ENCODE data around the gene COX20.
"Not testable (repeated sequence)": the region's sequence is repeated elsewhere in the genome, so short reads cannot be mapped to it uniquely, and the experiment has no call there.

The COX20 gene

DNA sequence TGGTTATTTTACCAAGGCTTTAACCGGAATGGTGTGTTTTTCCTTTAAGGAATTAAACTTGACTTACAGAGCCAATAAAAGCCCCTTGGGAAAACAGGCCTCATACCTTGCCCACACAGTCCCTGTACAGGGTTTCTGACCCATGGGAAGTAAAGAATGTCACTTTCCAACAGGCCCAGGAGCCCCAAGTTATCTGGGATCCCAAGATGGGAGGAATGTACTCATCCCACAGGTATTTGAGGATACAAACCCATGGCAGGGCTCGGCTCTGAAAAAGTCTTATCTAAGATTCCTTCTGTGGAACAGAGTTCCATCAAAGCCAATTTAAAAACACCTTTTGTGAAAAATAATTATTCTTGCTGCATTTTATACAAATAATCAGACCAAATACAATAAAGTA, 15.3 kb upstream of the COX20 start:
- TF ChIP-seq ELF4 (IDR thresholded peaks at IDR 0.05) = no peak
- TF ChIP-seq TARDBP (IDR thresholded peaks at IDR 0.05) = no peak
- no peak for TF ChIP-seq L3MBTL2 (conservative IDR thresholded peaks at IDR 0.05)
- no peak for TF ChIP-seq ZNF384 (IDR thresholded peaks at IDR 0.05)
- TF ChIP-seq FOXA1 (IDR thresholded peaks at IDR 0.05) = no peak
- TF ChIP-seq, protein P1, sequence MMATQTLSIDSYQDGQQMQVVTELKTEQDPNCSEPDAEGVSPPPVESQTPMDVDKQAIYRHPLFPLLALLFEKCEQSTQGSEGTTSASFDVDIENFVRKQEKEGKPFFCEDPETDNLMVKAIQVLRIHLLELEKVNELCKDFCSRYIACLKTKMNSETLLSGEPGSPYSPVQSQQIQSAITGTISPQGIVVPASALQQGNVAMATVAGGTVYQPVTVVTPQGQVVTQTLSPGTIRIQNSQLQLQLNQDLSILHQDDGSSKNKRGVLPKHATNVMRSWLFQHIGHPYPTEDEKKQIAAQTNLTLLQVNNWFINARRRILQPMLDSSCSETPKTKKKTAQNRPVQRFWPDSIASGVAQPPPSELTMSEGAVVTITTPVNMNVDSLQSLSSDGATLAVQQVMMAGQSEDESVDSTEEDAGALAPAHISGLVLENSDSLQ (IDR thresholded peaks at IDR 0.05) = no peak
- TF ChIP-seq LEF1 (IDR thresholded peaks at IDR 0.05; ENCODE audit: borderline replicate concordance) = no peak
- no peak for TF ChIP-seq CTBP1 (IDR thresholded peaks at IDR 0.05; ENCODE audit: borderline replicate concordance)
- TF ChIP-seq HDGF (IDR thresholded peaks at IDR 0.05; ENCODE audit: borderline replicate concordance) = no peak
- TF ChIP-seq FOXK2 (IDR thresholded peaks at IDR 0.05) = no peak
- no peak for TF ChIP-seq BHLHE40 (IDR thresholded peaks at IDR 0.05; ENCODE audit: borderline replicate concordance)
- TF ChIP-seq SP1 (IDR thresholded peaks at IDR 0.05) = no peak
- TF ChIP-seq NFRKB (IDR thresholded peaks at IDR 0.05) = no peak
- no peak for TF ChIP-seq SUZ12 (IDR thresholded peaks at IDR 0.05)
- ChIA-PET CTCF (no interaction called here), POLR2A (interaction anchor here (2.0 kb wide), 1 partner anchor 15 kb away, joined by 9 read pairs; the partner anchor contains the start of gene COX20)
- DNase-seq (ENCODE audit: extremely low spot score) = no peak

DNA sequence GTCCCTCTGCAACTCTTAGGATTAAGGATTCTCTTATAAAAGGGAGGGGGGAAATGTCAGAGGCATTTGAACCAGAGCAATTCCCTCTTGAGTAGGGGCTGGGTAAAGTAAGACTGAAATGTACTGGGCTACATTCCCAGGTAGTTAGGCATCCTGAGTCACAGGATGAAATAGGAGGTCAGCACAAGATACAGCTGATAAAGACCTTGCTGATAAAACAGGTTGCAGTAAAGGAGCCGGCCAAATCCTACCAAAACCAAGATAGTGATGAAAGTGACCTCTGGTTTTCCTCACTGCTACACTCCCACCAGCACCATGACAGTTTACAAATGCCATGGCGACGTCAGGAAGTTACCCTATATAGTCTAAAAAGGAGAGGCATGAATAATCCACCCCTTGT, 14.3 kb upstream of the COX20 start:
- TF ChIP-seq NFRKB (IDR thresholded peaks at IDR 0.05) = no peak
- TF ChIP-seq TARDBP (IDR thresholded peaks at IDR 0.05) = no peak
- no peak for TF ChIP-seq SUZ12 (IDR thresholded peaks at IDR 0.05)
- ChIA-PET CTCF (no interaction called here), POLR2A (no interaction called here)
- no peak for DNase-seq (ENCODE audit: extremely low spot score)

DNA sequence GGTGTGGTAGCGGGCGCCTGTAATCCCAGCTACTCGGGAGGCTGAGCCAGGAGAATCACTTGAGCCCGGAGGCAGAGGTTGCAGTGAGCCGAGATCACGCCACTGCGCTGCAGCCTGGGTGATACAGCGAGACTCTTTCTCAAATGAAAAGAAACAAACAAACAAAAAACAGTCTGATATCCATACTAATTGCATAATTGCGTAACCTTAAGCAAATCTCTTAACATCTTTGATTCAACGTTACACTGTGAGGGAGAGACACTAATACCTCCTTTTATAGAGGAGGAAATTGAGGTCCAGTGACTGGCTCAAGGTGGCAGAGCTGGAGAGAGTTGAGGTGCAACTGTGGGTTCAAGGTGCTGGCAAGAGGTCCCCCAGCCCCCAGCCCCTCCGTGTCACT, 12.6 kb upstream of the COX20 start:
- CTCF ChIA-PET = no interaction called here
- TF ChIP-seq CTBP1 (IDR thresholded peaks at IDR 0.05; ENCODE audit: borderline replicate concordance) (no peak), SUZ12 (IDR thresholded peaks at IDR 0.05) (no peak), TARDBP (IDR thresholded peaks at IDR 0.05) (no peak), NFRKB (IDR thresholded peaks at IDR 0.05) (no peak), ARNT (IDR thresholded peaks at IDR 0.05) (no peak), FOXM1 (IDR thresholded peaks at IDR 0.05; ENCODE audit: borderline replicate concordance) (no peak)

GRCh38 chr1:244826712-244827111, 8.7 kb upstream of the COX20 start:
- DNase-seq (ENCODE audit: extremely low spot score) = no peak
- TF ChIP-seq NFRKB (IDR thresholded peaks at IDR 0.05) (no peak), SUZ12 (IDR thresholded peaks at IDR 0.05) (no peak), SP1 (IDR thresholded peaks at IDR 0.05) (no peak), FOXK2 (IDR thresholded peaks at IDR 0.05) (no peak), LEF1 (IDR thresholded peaks at IDR 0.05; ENCODE audit: borderline replicate concordance) (no peak), CTBP1 (IDR thresholded peaks at IDR 0.05; ENCODE audit: borderline replicate concordance) (no peak), ARNT (IDR thresholded peaks at IDR 0.05) (no peak), TARDBP (IDR thresholded peaks at IDR 0.05) (no peak), HDGF (IDR thresholded peaks at IDR 0.05; ENCODE audit: borderline replicate concordance) (no peak)
- ChIA-PET POLR2A (no interaction called here), CTCF (no interaction called here)

More for the DNA sequence above, 12.6 kb upstream of the COX20 start:
- no peak for DNase-seq (ENCODE audit: extremely low spot score)
- POLR2A ChIA-PET = no interaction called here

GRCh38 chr1:244830639-244831038, 4.8 kb upstream of the COX20 start:
- ChIA-PET CTCF (interaction anchor here (0.5 to 1.2 kb wide), 2 partner anchors 29 to 305 kb away, joined by 8 read pairs; no protein-coding TSS in a partner anchor), POLR2A (interaction anchor here (1.0 kb wide), 1 partner anchor 139 kb away, joined by 4 read pairs; a partner anchor contains a TSS)
- TF ChIP-seq FOXM1 (IDR thresholded peaks at IDR 0.05; ENCODE audit: borderline replicate concordance) (no peak), FOXA1 (IDR thresholded peaks at IDR 0.05) (no peak), TARDBP (IDR thresholded peaks at IDR 0.05) (no peak), LEF1 (IDR thresholded peaks at IDR 0.05; ENCODE audit: borderline replicate concordance) (no peak), ELF4 (IDR thresholded peaks at IDR 0.05) (no peak), FOXK2 (IDR thresholded peaks at IDR 0.05) (no peak), BHLHE40 (IDR thresholded peaks at IDR 0.05; ENCODE audit: borderline replicate concordance) (no peak), HDGF (IDR thresholded peaks at IDR 0.05; ENCODE audit: borderline replicate concordance) (no peak), ARNT (IDR thresholded peaks at IDR 0.05) (no peak), SUZ12 (IDR thresholded peaks at IDR 0.05) (no peak), CTBP1 (IDR thresholded peaks at IDR 0.05; ENCODE audit: borderline replicate concordance) (no peak), ZNF384 (IDR thresholded peaks at IDR 0.05) (no peak), SP1 (IDR thresholded peaks at IDR 0.05) (no peak), L3MBTL2 (conservative IDR thresholded peaks at IDR 0.05) (no peak)
- TF ChIP-seq, protein P1 (IDR thresholded peaks at IDR 0.05) = no peak

DNA sequence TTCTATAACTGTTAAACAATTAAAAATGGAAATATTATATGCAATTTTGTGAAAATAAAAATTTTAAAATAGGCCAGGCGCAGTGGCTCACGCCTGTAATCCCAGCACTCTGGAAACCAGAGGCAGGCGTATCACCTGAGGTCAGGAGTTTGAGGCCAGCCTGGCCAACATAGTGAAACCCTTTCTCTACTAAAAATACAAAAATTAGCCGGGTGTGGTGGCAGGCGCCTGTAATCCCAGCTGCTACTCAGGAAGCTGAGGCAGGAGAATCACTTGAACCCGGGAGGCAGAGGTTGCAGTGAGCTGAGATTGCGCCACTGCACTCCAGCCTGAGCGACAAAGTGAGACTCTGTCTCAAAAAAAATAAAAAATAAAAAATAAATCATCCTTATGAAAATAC, 2.2 kb upstream of the COX20 start:
- ChIA-PET POLR2A (interaction anchor here (1.6 to 9.6 kb wide), 3 partner anchors 8 to 84 kb away, joined by 7 to 127 read pairs (median 10); partner anchors contain the start of gene HNRNPU), CTCF (interaction anchor here (0.6 to 1.3 kb wide), 2 partner anchors 32 to 579 kb away, joined by 3 read pairs; no protein-coding TSS in a partner anchor)
- not testable (repeated sequence) for DNase-seq (ENCODE audit: extremely low spot score)

More at GRCh38 chr1:244830639-244831038, 4.8 kb upstream of the COX20 start:
- no peak for DNase-seq (ENCODE audit: extremely low spot score)

- DNase-seq (ENCODE audit: extremely low spot score) = peak; percentile 65
- POLR2A ChIA-PET = interaction anchor here (0.7 to 9.6 kb wide), 23 partner anchors 8 to 230 kb away, joined by 3 to 127 read pairs (median 4); partner anchors contain the start of gene HNRNPU
- TF ChIP-seq LEF1 (IDR thresholded peaks at IDR 0.05; ENCODE audit: borderline replicate concordance) (0 out of 2 replicates have a peak, but pooled peaks have one; percentile 53), ELF4 (IDR thresholded peaks at IDR 0.05) (no peak; the same call in 1 of the 2 replicates), ZNF384 (IDR thresholded peaks at IDR 0.05) (peak; percentile 51), SP1 (IDR thresholded peaks at IDR 0.05) (no peak)
- CTCF ChIA-PET = interaction anchor here (0.6 to 1.3 kb wide), 4 partner anchors 33 to 580 kb away, joined by 3 to 4 read pairs (median 3); no protein-coding TSS in a partner anchor
These were observed 1.5 kb upstream of the COX20 start for GRCh38 chr1:244833734-244834542.
